ENCODE measurements around the gene ALDH3A2.

Gene ALDH3A2

DNA sequence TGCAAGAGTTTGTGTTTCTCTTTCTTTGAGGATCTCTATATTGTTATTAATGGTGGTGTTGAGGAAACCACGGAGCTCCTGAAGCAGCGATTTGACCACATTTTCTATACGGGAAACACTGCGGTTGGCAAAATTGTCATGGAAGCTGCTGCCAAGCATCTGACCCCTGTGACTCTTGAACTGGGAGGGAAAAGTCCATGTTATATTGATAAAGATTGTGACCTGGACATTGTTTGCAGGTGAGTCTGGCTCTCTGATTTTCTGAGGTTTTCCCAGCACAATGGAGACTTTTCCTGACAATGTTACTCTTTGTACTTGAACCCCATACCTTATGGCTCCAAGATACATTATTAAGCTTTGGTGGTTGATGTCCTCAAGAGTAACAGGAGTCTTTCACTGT is 7.8 kb downstream of the ALDH3A2 start:
- TF ChIP-seq, protein P1, sequence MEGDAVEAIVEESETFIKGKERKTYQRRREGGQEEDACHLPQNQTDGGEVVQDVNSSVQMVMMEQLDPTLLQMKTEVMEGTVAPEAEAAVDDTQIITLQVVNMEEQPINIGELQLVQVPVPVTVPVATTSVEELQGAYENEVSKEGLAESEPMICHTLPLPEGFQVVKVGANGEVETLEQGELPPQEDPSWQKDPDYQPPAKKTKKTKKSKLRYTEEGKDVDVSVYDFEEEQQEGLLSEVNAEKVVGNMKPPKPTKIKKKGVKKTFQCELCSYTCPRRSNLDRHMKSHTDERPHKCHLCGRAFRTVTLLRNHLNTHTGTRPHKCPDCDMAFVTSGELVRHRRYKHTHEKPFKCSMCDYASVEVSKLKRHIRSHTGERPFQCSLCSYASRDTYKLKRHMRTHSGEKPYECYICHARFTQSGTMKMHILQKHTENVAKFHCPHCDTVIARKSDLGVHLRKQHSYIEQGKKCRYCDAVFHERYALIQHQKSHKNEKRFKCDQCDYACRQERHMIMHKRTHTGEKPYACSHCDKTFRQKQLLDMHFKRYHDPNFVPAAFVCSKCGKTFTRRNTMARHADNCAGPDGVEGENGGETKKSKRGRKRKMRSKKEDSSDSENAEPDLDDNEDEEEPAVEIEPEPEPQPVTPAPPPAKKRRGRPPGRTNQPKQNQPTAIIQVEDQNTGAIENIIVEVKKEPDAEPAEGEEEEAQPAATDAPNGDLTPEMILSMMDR (IDR thresholded peaks at IDR 0.05; ENCODE audit: low read depth, low read length) = no peak
- no peak overlapping the region for H3K4me3 ChIP-seq (replicated peaks in 1 of 2; ENCODE audit: low read depth in 2 of 2, low read length in 2 of 2)
- DNase-seq (ENCODE audit: low read depth in 2 of 2) = no peak

DNA sequence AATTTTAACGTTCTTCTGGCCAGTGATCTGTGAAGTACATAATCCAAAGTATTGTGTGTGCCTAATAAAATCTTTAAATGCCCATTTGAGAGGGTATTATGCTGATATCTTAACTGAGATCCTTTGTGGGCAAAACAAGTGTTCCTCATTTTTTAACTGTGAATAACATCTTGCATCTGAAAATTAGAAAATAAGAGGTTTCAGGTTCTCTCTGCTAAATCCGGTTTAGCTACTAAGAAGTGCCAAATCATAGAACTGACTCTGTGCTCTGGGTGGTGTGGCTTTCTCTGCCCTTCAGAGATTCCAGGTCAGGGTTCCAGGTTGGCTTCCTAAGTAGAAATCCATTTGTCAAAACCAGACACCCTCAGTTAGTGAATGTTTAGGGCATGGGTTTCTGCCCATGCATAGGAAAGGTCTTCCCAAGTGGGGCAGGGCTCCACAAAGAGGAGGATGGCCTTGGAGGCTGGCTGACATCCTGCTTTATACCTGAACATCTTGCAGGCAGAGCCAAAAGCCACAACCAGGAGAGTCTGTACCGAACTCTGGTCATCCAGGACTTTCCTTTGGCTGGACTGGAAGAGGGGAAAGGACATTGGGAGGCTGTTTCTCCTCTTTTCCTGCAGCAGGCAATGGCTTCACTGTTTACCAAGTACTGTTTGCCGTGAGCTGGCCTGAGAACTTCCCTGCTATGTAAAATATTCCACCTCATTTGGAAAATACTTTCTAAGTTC is 8.5 kb downstream of the ALDH3A2 start:
- H3K4me3 ChIP-seq (replicated peaks in 1 of 2; ENCODE audit: low read depth in 2 of 2, low read length in 2 of 2) = no peak overlapping the region
- DNase-seq (ENCODE audit: low read depth in 2 of 2) = no peak
- TF ChIP-seq, protein P1 (IDR thresholded peaks at IDR 0.05; ENCODE audit: low read depth, low read length) = no peak

DNA sequence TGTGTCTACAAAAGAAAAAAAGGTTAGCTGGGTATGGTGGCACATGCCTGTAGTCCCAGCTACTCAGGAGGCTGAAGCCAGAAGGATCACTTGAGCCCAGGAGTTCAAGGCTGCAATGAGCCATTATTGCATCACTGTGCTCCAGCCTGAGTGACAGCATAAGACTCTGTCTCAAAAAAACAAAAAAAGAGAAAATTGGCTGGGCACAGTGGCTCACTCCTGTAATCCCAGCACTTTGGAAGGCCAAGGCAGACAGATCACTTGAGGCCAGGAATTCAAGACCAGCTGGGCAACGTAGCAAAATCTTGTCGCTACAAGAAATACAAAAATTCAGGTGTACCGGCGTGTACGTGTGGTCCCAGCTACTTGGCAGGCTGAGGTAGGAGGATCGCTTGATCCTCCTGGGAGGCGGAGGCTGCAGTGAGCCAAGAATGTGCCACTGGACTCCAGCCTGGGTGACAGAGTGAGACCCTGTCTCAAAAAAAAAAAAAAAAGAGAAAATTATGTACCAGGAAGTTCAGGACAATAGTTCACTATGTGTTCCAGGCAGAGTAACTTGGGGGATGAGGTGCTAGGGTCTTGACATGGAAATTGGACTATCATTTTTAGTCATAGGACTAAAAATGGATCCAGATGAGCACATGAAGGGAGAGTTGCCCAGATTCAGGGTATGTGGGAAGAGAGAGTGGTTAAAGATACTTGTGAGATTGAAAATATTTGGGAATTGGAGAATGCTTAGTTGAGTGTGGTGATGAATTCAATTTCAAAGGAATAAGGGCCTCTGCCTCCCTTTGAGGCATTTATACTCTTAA is 11.0 kb downstream of the ALDH3A2 start:
- TF ChIP-seq, protein P1 (IDR thresholded peaks at IDR 0.05; ENCODE audit: low read depth, low read length) = no peak
- H3K4me3 ChIP-seq (replicated peaks in 1 of 2; ENCODE audit: low read depth in 2 of 2, low read length in 2 of 2) = no peak overlapping the region
- no peak for DNase-seq (ENCODE audit: low read depth in 2 of 2)

DNA sequence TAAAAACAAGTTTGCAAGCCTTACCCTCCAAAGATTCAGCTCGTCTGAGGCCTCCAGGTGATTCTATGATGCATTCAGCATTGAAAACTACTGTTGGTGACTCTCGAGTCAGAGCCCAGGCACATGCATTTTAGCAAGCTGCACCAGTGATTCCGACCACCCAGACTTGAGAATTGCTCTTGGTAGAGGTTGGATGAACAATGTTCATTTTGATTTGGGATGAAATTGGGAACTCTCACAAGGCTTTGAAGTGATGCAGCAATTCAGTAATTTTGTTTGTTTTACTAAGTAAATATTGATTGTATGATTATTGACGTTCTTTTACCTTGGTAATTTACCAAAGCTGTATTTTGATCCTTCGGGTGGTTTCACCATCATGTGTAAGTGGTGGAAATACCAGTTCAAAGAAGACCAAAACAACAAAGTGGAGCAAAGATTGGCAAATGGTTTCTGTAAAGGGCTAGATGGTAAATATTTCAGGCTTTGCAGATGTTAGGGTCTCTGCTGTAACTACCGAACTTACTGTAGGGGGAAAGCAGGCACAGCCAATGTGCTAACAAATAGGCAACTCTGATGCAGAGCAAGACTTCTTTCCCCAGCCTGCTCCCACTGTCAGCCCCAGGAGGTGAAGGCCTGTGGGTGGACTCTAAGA is 11.8 kb downstream of the ALDH3A2 start:
- TF ChIP-seq, protein P1 (IDR thresholded peaks at IDR 0.05; ENCODE audit: low read depth, low read length) = no peak
- H3K4me3 ChIP-seq (replicated peaks in 1 of 2; ENCODE audit: low read depth in 2 of 2, low read length in 2 of 2) = no peak overlapping the region
- DNase-seq (ENCODE audit: low read depth in 2 of 2) = no peak

DNA sequence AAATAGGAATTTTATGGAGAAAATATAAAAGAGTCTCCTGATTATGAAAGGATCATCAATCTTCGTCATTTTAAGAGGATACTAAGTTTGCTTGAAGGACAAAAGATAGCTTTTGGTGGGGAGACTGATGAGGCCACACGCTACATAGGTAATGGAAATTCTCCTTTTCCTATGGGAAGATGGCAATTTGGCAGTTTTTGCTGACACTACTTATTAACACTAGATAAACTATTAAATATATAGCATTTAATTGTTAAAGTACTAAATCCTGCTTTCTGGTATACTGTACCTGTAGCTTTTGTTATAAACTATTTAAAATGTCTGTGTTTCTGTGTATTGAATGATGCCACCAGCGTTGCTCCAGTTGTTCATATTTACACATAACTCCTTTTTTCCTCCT is 12.6 kb downstream of the ALDH3A2 start:
- no peak overlapping the region for H3K4me3 ChIP-seq (replicated peaks in 1 of 2; ENCODE audit: low read depth in 2 of 2, low read length in 2 of 2)
- TF ChIP-seq, protein P1 (IDR thresholded peaks at IDR 0.05; ENCODE audit: low read depth, low read length) = no peak
- DNase-seq (ENCODE audit: low read depth in 2 of 2) = no peak

DNA sequence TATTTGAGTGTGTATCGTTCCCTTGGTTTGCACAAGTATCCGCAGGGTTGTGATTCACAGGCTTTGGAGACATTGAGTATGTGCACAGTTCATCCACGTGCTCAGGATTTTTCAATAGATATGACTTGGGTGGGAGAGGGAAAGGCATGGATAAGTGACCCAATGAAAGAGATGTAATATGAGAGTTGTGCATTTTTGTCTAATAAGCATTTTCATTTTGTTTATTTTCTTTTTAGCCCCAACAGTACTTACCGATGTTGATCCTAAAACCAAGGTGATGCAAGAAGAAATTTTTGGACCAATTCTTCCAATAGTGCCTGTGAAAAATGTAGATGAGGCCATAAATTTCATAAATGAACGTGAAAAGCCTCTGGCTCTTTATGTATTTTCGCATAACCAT is 14.5 kb downstream of the ALDH3A2 start:
- no peak for DNase-seq (ENCODE audit: low read depth in 2 of 2)
- TF ChIP-seq, protein P1 (IDR thresholded peaks at IDR 0.05; ENCODE audit: low read depth, low read length) = no peak
- no peak overlapping the region for H3K4me3 ChIP-seq (replicated peaks in 1 of 2; ENCODE audit: low read depth in 2 of 2, low read length in 2 of 2)
